CD4-positive, alpha-beta T cell (primary cell): Measurements from ENCODE around the gene BSND. TPM values are rescaled to one million over a fixed set of nuclear protein-coding genes. Genes with fewer than 3 reads are reported as not detected.

Experiments used
- ATAC-seq: fragments of 200-7000 bp; cut with Tn5 transposase; one replicate; pipeline ENCODE4 v1.10.0; 2022; ENCODE audit warnings: mild to moderate bottlenecking; ENCODE audit not compliant: poor library complexity
- CTCF ChIA-PET: fragments of 350-600 bp; sonication (Branson Sonifier 250); formaldehyde crosslinking; loops from one replicate; lab custom pipeline; 2021; ENCODE audit warnings: antibody characterized with exemption, inconsistent platforms; lab: Charles Lee
- POLR2A ChIA-PET: fragments of 350-600 bp; sonication (Branson Sonifier 250); formaldehyde crosslinking; loops from one replicate; lab custom pipeline; 2021; ENCODE audit warnings: antibody characterized with exemption, inconsistent platforms; lab: Charles Lee
- DNase-seq, 14 experiments: peaks; one replicate each; pipeline ENCODE4 v3.0.0-alpha.2; 2013 to 2020; ENCODE audit warnings: mixed read lengths in 2 of 14
- H3K27ac ChIP-seq, 2 donors: one replicate each; pipeline versions ENCODE4 v1.5.1 to v1.7.0; 2013; ENCODE audit warnings: low read length in 2 of 2, low read depth in 1 of 2, mild to moderate bottlenecking in 1 of 2
- H3K27me3 ChIP-seq, 2 experiments: 1 replicate in 1 of 2; 2 replicates in 1 of 2; pipeline versions ENCODE4 v1.6.1 to v1.7.0; 2013; ENCODE audit warnings: low read length in 2 of 2, control low read depth in 1 of 2, mild to moderate bottlenecking in 1 of 2, moderate library complexity in 1 of 2; ENCODE audit not compliant: insufficient read depth in 2 of 2, control insufficient read depth in 1 of 2
- H3K36me3 ChIP-seq: one replicate; pipeline ENCODE4 v1.6.1; 2013; ENCODE audit warnings: low read length, control low read depth; ENCODE audit not compliant: insufficient read depth
- H3K4me1 ChIP-seq: one replicate; pipeline ENCODE4 v1.6.1; 2013; ENCODE audit warnings: low read length, control low read depth; ENCODE audit not compliant: insufficient read depth
- H3K4me3 ChIP-seq: one replicate; pipeline ENCODE4 v1.5.1; 2013; ENCODE audit warnings: mild to moderate bottlenecking, low read length, moderate library complexity
- H3K9me3 ChIP-seq, 2 experiments: 1 replicate in 1 of 2; 2 replicates in 1 of 2; pipeline versions ENCODE4 v1.6.1 to v1.7.0; 2013; ENCODE audit warnings: low read length in 2 of 2, mild to moderate bottlenecking in 2 of 2, control low read depth in 1 of 2, moderate library complexity in 1 of 2; ENCODE audit not compliant: control insufficient read depth in 1 of 2, insufficient read depth in 1 of 2
- H3K27ac Mint-ChIP-seq: one replicate; pipeline ENCODE4 v1.8.0; 2020; ENCODE audit warnings: mixed read lengths
- H3K27me3 Mint-ChIP-seq: one replicate; pipeline ENCODE4 v1.8.0; 2021; ENCODE audit warnings: mixed read lengths
- H3K36me3 Mint-ChIP-seq: one replicate; pipeline ENCODE4 v1.8.0; 2021; ENCODE audit warnings: low read depth, mixed read lengths
- H3K4me1 Mint-ChIP-seq: one replicate; pipeline ENCODE4 v1.8.0; 2021; ENCODE audit warnings: low read depth, mixed read lengths
- H3K4me3 Mint-ChIP-seq: one replicate; pipeline ENCODE4 v1.8.0; 2020; ENCODE audit warnings: mild to moderate bottlenecking, mixed read lengths
- H3K9me3 Mint-ChIP-seq: one replicate; pipeline ENCODE4 v1.8.0; 2020; ENCODE audit warnings: mixed read lengths
- intact Hi-C, 2 experiments: fragments of 100-400 bp; cut with DNase I in 1 of 2; cut with micrococcal nuclease in 1 of 2; formaldehyde crosslinking; loops; one replicate each; pipeline versions ENCODE4 v1.15.1 to v1.9.0; 2023 to 2025; cut with DNase I, micrococcal nuclease
- total RNA-seq, 174 experiments: library from RNA in 2 of 174; stranded (reverse) in 2 of 174; gene quantifications; one replicate each; pipeline ENCODE4 v1.2.3 and lab custom pipeline; 2021 to 2026
- TF ChIP-seq, protein P1 (sequence below): fragments of 200-600 bp; IDR thresholded peaks from one replicate; pipeline ENCODE4 v1.8.0; 2022; ENCODE audit warnings: antibody characterized with exemption, mild to moderate bottlenecking

The BSND gene
- total RNA-seq, 2 experiments from 2014 or later: not detected

- ChIA-PET POLR2A (no interaction called here), CTCF (no interaction called here)
- TF ChIP-seq, protein P1, sequence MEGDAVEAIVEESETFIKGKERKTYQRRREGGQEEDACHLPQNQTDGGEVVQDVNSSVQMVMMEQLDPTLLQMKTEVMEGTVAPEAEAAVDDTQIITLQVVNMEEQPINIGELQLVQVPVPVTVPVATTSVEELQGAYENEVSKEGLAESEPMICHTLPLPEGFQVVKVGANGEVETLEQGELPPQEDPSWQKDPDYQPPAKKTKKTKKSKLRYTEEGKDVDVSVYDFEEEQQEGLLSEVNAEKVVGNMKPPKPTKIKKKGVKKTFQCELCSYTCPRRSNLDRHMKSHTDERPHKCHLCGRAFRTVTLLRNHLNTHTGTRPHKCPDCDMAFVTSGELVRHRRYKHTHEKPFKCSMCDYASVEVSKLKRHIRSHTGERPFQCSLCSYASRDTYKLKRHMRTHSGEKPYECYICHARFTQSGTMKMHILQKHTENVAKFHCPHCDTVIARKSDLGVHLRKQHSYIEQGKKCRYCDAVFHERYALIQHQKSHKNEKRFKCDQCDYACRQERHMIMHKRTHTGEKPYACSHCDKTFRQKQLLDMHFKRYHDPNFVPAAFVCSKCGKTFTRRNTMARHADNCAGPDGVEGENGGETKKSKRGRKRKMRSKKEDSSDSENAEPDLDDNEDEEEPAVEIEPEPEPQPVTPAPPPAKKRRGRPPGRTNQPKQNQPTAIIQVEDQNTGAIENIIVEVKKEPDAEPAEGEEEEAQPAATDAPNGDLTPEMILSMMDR: no peak
- H3K9me3 ChIP-seq: no peaks in the 10 kb centered on the region
- H3K27me3 Mint-ChIP-seq: peaks cover 59% of the 10 kb centered on the region
- intact Hi-C loops: no loop called here
- H3K4me3 Mint-ChIP-seq: no peak overlapping the region
- no peaks in the 10 kb centered on the region for H3K4me1 Mint-ChIP-seq
- no peak overlapping the region for H3K27ac Mint-ChIP-seq
- H3K4me1 ChIP-seq: no peaks in the 10 kb centered on the region
- H3K9me3 Mint-ChIP-seq: no peaks in the 10 kb centered on the region
- no peaks in the 10 kb centered on the region for H3K36me3 Mint-ChIP-seq
- DNase-seq: no peak
- peaks cover 16 to 31% of the 10 kb centered on the region in 2 experiments for H3K27me3 ChIP-seq
- no peak for ATAC-seq
- no peak overlapping the region for H3K27ac ChIP-seq
- no peak overlapping the region for H3K4me3 ChIP-seq
- no peaks in the 10 kb centered on the region for H3K36me3 ChIP-seq
Observed at GRCh38 chr1:54976747-54977146, 22.0 kb upstream of the BSND start.

DNA sequence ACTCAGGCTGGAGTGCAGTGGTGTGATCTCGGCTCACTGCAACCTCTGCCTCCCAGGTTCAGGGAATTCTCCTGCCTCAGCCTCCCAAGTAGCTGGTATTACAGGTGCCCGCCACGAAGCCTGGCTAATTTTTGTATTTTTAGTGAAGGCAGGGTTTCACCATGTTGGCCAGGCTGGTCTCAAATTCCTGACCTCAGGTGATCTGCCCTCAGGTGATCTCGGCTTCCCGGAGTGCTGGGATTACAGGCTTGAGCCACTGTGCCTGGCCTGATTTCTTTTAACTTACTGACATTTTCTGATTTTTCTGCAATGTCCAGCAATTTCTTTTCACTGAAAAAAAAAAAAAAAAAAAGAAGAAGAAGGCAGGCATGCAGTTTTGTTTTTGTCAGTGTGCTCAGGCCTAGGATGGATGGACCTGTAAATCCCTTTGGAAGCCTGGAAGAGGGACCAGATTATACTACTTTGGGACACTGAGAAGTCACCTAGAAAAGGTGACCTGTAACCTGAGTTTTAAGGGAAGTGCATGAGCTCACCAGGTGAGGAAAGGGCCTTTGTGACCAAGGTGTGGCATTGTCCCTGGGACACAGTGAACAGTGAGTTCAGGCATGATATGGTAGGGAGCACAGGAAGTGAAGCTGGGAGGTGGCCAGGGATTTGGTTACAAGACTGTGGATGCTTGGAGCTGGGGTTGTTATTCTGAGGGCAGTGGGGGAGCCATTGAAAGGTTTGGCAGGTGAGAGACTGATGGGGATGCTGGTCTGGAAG lies 21.0 kb upstream of the BSND start:
- Histone ChIP-seq H3K27ac (no peak overlapping the region), H3K4me3 (no peak overlapping the region), H3K4me1 (no peaks in the 10 kb centered on the region), H3K9me3 (no peaks in the 10 kb centered on the region), H3K36me3 (no peaks in the 10 kb centered on the region), H3K27me3 (peaks cover 15 to 38% of the 10 kb centered on the region in 2 experiments)
- Mint-ChIP-seq H3K4me3 (no peak overlapping the region), H3K4me1 (no peaks in the 10 kb centered on the region), H3K27ac (no peak overlapping the region), H3K36me3 (no peaks in the 10 kb centered on the region), H3K9me3 (no peaks in the 10 kb centered on the region), H3K27me3 (peaks cover 59% of the 10 kb centered on the region)
- ChIA-PET CTCF (interaction anchor here (0.9 kb wide), 1 partner anchor 33 kb away, joined by 3 read pairs; no protein-coding TSS in a partner anchor), POLR2A (interaction anchor here (0.5 to 1.4 kb wide), 2 partner anchors 25 to 93 kb away, joined by 3 to 4 read pairs; no protein-coding TSS in a partner anchor)
- TF ChIP-seq, protein P1: no peak
- ATAC-seq (no peak), DNase-seq (no peak)
- intact Hi-C loops: no loop called here

DNA sequence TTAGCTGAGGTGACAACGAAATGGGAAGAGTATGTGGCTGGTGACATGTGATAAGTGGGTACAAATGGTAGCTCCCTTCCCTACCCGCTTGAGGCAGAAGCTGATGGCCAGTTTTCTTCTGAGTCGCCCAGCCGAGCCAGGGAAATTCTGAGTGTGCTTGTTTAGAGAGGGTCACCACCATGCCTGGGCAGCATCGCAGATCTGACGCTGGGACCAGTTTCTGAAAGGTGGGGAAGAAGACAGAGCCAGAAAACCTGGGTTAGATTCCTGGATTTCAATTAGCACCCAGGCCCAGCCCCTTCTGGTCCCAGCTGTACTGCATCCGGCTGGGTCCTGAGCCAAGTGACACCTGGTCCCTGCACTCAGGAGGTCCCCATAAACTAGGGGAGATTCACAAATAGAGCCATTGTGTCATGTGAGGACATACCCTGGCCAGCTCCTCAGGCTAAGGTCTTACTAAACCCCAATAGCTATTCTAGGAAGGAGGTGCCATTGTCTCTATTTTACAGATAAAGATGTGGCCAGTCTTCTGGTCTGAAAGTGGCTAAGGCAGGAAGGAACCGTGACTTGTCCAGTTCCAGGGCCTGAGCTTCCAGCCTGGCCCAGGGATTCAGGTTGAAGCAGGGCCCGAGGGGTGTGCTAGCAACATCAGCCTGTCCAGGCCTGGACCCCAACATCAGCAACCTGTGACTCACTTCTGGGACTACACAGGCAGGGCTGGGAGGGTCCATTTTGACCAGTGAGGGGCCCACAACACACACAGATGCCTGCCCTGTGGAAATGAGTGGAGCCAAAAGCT lies 20.0 kb upstream of the BSND start:
- ChIA-PET CTCF (interaction anchor here (0.9 kb wide), 1 partner anchor 34 kb away, joined by 3 read pairs; no protein-coding TSS in a partner anchor), POLR2A (interaction anchor here (0.5 to 1.4 kb wide), 2 partner anchors 24 to 94 kb away, joined by 3 to 4 read pairs; no protein-coding TSS in a partner anchor)
- Histone ChIP-seq H3K27me3 (peaks cover 17 to 32% of the 10 kb centered on the region in 2 experiments), H3K4me1 (no peaks in the 10 kb centered on the region), H3K9me3 (no peaks in the 10 kb centered on the region), H3K27ac (no peak overlapping the region), H3K36me3 (no peaks in the 10 kb centered on the region), H3K4me3 (no peak overlapping the region)
- Mint-ChIP-seq H3K4me1 (no peaks in the 10 kb centered on the region), H3K27me3 (peaks cover 56% of the 10 kb centered on the region), H3K9me3 (no peaks in the 10 kb centered on the region), H3K4me3 (no peak overlapping the region), H3K27ac (no peak overlapping the region), H3K36me3 (no peaks in the 10 kb centered on the region)
- ATAC-seq: no peak
- TF ChIP-seq, protein P1: no peak
- DNase-seq: no peak
- intact Hi-C loops: no loop called here
